IPS-11a (cell line): ENCODE data around the gene RIC3.
A peak's percentile ranks its signal among the peaks of the same experiment; 100 is the strongest.
"Not testable (repeated sequence)": the region's sequence is repeated elsewhere in the genome, so short reads cannot be mapped to it uniquely, and the experiment has no call there.

Source experiments
- H3K4me3 ChIP-seq: one replicate; pipeline ENCODE4 v1.5.1; 2013; ENCODE audit warnings: low read depth, low read length, control low read depth

The RIC3 gene

DNA sequence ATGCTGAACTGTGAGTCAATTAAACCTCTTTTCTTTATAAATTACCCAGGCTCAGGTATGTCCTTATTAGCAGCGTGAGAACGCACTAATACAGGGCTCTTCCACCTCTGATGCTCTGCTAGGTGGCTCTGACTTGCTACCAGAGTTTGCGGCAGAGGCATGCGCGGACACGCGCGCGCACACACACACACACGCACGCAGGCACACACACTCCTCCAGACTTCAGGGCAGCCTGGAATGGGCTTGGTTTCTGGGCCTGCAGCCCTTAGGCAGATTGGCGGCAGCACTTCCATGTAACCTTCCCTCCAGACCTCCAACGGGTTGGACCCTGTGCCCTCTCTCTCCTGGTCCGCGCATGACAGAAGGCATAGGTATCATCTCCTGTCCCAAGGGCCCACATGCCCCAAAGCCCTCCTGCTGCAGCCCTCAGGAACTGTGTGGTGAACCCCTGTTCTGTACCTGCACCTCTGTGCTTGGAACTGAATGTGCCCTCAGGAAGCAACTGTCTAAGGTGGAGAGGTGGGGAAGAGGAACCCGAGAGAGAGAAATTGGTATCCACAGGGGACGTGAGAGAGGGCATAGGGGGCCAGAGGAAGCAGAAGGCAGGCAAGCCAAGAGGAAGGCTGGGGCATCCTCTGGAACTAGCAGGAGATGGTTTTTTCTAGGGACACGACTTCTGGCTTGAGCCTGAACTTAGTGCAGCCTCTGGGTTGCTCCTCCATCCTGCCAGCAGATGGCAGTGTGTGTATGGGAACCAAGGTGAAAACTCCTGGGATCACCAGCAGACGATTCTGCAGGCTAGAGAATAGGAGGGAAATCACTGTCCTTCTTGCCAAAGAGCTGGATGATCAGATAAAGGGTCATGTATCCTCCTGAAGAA is 23.4 kb upstream of the RIC3 start:
- no peak overlapping the region for H3K4me3 ChIP-seq

DNA sequence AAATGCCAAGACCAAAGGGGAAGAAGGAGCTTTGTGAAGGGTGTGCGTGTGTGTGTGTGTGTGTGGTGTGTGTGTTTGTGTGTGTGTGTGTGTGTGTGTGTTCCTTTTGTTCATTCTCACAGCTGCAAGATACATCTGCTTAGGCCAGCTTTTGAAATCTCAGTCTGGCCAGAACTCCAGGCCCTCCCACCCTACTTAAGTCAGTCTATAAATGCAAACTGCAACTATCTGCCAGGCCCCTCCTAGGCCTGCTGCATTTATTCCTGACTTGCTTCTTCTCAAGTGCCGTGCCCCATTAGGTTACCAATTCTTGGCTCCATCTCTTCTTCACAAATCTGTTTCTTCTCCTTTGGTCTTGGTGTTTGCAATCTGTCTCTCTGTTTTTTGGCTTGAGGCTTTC is 21.6 kb upstream of the RIC3 start:
- H3K4me3 ChIP-seq: no peak overlapping the region

- no peak overlapping the region for H3K4me3 ChIP-seq
These were observed 17.6 kb upstream of the RIC3 start for GRCh38 chr11:8186429-8186828.

DNA sequence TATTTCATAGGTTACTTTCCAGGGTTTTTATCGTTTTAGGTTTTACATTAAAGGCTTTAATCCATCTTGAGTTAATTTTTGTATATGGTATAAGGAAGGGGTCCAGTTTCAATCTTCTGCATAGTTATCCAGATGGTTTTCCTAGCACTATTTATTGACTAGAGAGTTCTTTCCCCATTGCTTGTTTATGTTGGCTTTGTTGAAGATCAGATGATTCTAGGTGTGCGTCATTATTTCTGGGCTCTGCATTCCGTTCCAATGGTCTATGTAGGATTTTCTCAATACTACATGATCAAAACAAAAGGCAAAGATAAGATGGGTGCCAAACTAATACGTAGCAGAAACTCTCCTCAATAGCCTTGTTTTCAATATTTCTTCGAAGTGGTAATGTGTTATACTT is 14.3 kb upstream of the RIC3 start:
- H3K4me3 ChIP-seq: no peak overlapping the region

DNA sequence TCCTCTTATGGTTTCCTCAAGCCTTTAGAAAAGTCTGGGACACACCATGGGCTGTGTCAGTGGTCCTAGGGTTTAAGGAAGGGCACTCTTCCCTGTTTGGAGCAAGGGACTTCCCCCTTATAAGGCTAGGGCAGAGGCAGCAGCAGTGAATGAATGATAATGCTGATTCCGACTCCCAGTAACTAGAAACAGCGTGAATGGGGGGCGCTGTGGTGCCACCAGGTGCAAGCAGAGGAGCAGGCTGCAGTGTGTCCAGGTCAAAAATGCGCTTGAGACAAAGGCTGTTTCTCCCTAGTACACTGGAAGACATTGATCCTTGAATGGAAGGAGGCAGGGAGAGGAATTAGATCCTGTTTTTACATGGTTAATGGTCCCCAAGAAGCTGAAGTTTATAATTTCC is 11.6 kb upstream of the RIC3 start:
- H3K4me3 ChIP-seq: no peak overlapping the region

GRCh38 chr11:8178297-8178696 is 9.5 kb upstream of the RIC3 start:
- H3K4me3 ChIP-seq: no peak overlapping the region

DNA sequence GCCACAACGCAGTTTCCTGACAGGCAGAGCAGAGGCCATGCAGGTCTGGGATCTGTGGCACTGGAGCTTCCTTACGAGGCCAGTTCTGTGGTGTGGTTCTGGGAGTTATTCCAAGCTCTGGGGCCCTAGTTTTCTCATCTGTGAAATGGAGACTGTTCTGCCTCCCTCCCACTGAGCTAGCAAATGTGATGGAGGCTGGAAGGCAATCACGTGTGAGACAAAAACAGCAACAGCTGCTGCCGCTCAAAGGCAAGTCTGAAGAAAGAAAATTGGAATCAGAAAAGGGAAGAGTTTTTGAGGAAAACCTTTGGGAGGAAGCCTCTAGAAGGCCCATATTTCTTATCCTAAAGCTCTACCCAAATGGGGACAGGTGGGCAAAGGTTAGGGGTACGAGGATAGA is 8.3 kb upstream of the RIC3 start:
- no peak overlapping the region for H3K4me3 ChIP-seq

DNA sequence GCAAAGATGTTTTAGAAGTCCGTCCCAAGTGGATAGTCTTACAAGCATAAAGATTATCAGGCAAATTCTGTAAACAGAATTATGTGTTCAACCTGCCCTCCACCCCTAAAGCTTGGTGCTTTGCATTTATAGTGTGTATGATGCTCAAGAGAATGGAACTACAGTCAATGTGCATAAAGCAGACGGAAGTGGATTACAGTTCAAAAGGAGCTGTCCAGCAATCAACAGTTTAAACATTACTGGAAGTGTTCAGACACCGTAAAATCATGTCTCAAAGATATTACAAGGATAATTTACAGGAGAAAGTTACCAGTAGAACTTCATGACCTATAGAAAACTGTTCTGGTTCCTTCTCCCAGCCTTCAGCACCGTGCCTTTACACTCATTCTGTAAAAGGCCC is 1.0 kb downstream of the RIC3 start:
- peak overlapping the region; percentile 90 for H3K4me3 ChIP-seq

GRCh38 chr11:8164746-8165145 is 4.1 kb downstream of the RIC3 start:
- no peak overlapping the region for H3K4me3 ChIP-seq

GRCh38 chr11:8161627-8162304 is 7.1 kb downstream of the RIC3 start:
- not testable (repeated sequence) for H3K4me3 ChIP-seq

DNA sequence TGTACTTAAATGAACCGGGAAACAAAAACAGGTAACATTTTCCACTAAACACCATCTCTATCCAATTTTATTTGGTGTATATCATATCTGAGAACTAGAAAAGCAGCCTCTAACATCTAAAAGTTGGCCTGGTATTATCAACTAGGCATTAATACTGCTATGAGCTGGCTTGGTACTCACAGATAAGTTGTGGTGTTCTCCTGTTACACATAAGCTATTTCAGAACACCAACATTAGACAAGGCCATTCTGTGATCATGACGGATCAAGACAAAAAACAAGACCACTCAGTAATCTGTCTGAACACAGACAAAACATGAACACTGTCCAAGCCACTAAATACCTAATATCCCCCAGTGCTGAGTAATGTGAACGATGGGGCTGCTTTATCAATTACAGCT is 11.9 kb downstream of the RIC3 start:
- no peak overlapping the region for H3K4me3 ChIP-seq

DNA sequence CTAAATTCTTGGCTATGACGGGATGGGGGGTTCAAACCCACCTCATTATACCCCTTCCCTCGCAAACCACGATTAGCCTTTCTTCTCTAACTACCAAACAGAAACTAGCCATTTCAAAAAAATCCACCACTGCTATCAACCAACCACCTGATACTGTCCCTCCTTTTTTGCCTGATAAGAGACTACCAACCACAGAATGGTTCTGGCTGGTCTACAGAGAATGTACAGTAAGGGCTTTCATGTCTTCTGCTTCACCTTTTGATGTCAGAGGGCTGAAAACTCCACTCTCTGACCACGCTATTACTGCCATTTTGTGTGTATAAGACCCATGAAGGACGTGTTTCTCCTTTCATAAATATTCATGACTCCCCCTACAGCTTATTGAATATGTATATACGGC is 19.1 kb downstream of the RIC3 start:
- no peak overlapping the region for H3K4me3 ChIP-seq

DNA sequence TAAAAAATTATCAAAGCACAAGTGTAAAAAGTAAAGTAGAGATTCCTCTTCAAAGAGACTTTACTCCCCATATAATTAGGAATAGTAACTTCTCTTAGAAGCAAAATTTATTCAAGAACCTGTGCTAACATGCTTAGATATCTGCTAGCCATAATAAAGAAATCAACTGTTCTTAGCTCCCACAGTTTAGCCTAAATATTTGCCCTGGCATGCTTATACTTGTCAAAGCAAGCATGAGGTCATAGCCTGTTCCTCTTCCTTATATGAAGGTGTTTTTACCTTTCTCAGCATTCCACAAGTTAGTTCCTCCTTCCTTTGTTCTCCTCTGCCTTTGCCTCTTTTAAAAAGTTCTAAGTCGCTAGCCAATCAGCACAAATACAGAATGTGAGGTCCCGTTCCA is 30.3 kb downstream of the RIC3 start:
- no peak overlapping the region for H3K4me3 ChIP-seq

- H3K4me3 ChIP-seq: no peak overlapping the region
These were observed 41.4 kb downstream of the RIC3 start for GRCh38 chr11:8127447-8127846.

- no peak overlapping the region for H3K4me3 ChIP-seq
These were observed 42.1 kb downstream of the RIC3 start for GRCh38 chr11:8126649-8127289.

DNA sequence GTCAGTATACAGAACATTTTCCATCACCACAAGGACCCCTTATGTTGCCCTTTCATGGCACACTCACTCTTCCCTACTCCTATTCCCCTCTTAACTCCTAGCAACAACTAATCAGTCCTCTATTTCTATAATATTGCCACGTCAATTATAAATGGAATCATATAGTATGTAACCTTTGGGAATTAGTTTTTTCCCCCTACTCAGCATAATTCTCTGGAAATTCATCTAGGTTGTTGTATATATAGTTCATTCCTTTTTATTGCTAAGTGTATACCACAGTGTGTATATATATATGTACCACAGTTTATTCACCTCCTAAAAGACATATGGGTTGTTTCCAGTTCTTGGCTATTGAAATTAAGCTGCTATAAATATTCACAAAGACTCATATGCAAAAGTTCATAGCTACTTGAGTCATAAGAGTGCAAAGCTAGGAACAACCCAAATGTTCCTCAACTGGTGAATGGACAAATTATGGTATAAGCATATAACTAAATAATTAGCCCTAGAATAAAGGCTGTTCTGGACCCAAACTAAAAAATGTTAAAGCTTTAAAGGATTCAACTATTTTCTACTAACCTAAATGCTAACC is 46.6 kb downstream of the RIC3 start:
- no peak overlapping the region for H3K4me3 ChIP-seq

DNA sequence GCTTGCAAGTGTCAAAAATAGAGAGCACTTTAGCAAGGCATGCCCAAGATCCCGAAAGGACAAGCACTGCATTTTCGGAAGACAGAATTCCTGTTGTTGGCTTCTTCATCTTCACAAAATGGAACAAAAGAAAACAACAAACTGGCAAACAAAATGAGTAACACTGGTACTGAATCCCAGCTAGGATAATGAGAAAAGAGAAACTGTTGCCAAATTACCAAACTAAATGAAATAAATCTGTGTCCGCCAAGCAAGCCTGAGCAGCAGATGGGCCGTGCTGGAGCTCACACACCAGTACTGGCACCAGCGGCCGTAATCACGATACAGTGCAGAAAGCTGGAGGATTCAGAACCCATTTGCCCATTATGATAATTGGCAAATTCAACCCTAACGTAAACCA is 57.2 kb downstream of the RIC3 start:
- H3K4me3 ChIP-seq: no peak overlapping the region

DNA sequence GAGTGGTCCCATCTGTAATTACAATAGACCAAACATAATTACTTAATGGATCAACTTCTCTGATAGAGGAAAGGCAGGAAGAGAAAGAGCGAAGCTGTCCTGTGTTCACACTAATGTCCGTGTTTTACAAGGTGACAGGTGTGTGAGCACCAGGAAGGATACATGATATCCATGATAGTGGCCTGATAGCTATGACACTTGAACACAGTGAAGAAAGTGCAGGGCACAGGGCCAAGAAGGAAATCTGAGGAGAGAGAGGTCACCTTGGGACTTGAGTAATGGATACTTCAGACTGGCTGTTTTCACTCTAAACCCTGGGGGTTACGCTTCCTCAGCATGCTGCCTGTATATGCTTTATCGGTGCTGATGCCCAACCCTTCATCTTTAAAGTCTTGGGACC is 58.4 kb downstream of the RIC3 start:
- H3K4me3 ChIP-seq: no peak overlapping the region

DNA sequence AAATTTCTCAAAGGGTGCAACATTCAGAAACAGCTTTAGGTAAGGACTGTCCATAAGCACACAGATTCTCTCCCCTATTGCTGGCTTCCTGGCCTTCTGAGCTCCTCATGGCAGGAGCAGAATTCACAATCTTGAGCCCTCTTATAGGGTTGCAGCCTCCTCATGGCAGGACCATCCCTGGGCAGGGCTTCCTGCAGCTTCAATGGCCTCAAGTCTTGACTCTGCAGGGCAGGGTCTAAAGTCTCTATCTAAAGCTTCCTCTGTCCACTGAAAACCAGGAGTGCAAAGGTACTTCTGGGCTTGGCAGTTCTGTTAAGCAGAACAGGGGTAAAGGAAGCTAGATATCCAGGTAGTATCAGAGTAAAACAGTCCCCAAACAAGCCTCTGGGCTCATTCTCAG is 59.1 kb downstream of the RIC3 start:
- H3K4me3 ChIP-seq: no peak overlapping the region

DNA sequence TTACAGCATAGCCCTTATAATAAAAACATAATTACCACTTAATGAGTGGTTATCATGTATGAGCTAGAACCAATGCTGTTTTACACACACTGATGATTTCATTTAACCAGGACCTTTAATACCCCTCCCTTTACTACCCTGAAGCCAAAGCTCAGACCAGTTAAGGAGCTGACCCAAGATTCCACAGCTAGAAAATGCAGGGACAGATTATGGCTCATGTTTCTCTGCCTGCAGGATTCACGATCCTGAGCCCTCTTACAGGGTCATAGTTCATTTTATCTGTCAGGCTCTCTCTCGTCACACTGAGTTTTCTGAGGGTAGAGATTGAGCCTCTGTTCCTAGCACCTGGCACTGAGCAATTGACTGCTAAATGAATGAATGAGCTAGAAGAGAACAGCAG is 60.4 kb downstream of the RIC3 start:
- no peak overlapping the region for H3K4me3 ChIP-seq

DNA sequence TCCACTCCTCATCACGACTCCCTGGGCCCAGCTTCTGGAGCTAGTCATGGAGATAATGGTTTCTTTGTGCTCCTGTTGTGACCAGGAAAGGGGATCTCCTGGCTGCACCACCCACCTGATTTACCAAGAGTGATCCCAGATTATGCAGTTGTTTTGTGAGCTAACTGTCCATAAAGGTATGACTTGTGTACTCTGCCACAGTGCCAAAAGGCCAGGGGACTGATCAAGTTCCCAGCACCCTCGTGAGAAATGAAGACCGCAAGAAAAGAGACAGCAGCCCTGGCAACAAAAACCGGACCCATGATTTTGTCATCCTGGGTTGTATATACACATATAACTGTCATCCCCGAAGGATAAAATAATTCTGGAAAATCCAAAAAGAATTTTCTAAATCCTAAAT is 61.2 kb downstream of the RIC3 start:
- no peak overlapping the region for H3K4me3 ChIP-seq

GRCh38 chr11:8106679-8107078 is 62.1 kb downstream of the RIC3 start:
- no peak overlapping the region for H3K4me3 ChIP-seq
